OCI-LY3 (cell line): Measurements from ENCODE around the gene GTF2A1.
A peak's percentile ranks its signal among the peaks of the same experiment; 100 is the strongest.

Experiments
- H2AFZ ChIP-seq: fragments of 200-600, 300-600 bp; shearing (Covaris generic); 2 replicates; pipeline ENCODE4 v1.6.0; 2014; ENCODE audit warnings: antibody characterized with exemption, low read depth, low read length
- H3K27ac ChIP-seq: fragments of 200-600, 300-600 bp; sonication (generic); 2 replicates; pipeline ENCODE4 v1.5.1; 2014; ENCODE audit warnings: mild to moderate bottlenecking, low read length, moderate library complexity, mixed read lengths
- H3K27me3 ChIP-seq: fragments of 200-600, 300-600 bp; sonication (generic); 2 replicates; pipeline ENCODE4 v1.6.1; 2014; ENCODE audit warnings: low read depth, low read length, mixed read lengths
- H3K36me3 ChIP-seq: fragments of 200-600, 300-600 bp; sonication (generic); replicated peaks from 2 replicates; pipeline ENCODE3; 2014; ENCODE audit warnings: low read depth, low read length, mixed read lengths
- H3K4me1 ChIP-seq: fragments of 300-600, 200-600 bp; sonication (generic); 2 replicates; pipeline ENCODE4 v1.6.1; 2014; ENCODE audit warnings: low read length, mixed read lengths
- H3K4me2 ChIP-seq: fragments of 200-600, 300-600 bp; sonication (generic); 2 replicates; pipeline ENCODE4 v1.6.1; 2014; ENCODE audit warnings: low read length, mixed read lengths
- H3K4me3 ChIP-seq: fragments of 300-600, 200-600 bp; sonication (generic); 2 replicates; pipeline ENCODE4 v1.5.1; 2014; ENCODE audit warnings: antibody characterized with exemption, mild to moderate bottlenecking, low read length, moderate library complexity
- H3K79me2 ChIP-seq: fragments of 300-600, 200-600 bp; shearing (Covaris generic); 2 replicates; pipeline ENCODE4 v1.6.1; 2014; ENCODE audit warnings: mild to moderate bottlenecking, low read length, mixed read lengths
- H3K9ac ChIP-seq: fragments of 300-600, 200-600 bp; shearing (Covaris generic); 2 replicates; pipeline ENCODE4 v1.6.0; 2014; ENCODE audit warnings: mild to moderate bottlenecking, low read length, moderate library complexity
- H3K9me3 ChIP-seq: fragments of 200-600, 300-600 bp; shearing (Covaris generic); 2 replicates; pipeline ENCODE4 v1.6.1; 2014; ENCODE audit warnings: low read length, mixed read lengths; ENCODE audit not compliant: insufficient read depth
- H4K20me1 ChIP-seq: fragments of 200-600, 300-600 bp; sonication (generic); 2 replicates; pipeline ENCODE4 v1.6.1; 2016; ENCODE audit warnings: low read length, mixed read lengths; ENCODE audit not compliant: insufficient read depth
- EZH2phosphoT487 ChIP-seq: fragments of 200-600 bp; shearing (Covaris generic); IDR thresholded peaks from 2 replicates; pipeline ENCODE4 v1.6.1; 2018; ENCODE audit warnings: antibody characterized with exemption, mixed run types, low read depth
- TF ChIP-seq, protein P1 (sequence below): fragments of 200-600, 300-600 bp; sonication (generic); IDR thresholded peaks from 2 replicates; pipeline ENCODE4 v1.5.1; 2014; ENCODE audit warnings: antibody characterized with exemption, low read length, low read depth

Gene GTF2A1

DNA sequence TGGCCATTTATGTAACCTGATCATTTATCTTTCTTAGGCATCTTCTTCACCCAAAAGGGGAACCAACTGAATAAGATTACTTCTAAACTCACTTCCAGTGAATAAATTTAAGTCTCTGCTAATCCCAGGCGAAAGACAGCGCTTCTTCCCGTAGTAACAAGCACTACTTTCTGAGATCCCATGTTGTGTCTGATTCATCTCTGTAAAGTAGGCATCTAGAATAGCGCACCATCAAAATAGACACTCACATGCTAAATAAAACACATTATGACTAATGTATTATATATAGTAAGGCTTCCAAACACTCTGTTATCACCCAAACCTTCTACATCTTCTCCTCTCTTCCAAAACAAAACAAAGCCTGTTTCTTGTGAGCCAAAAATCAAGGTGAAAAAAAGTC lies 15.1 kb downstream of the GTF2A1 start:
- H3K36me3 ChIP-seq = peaks cover 87% of the 10 kb centered on the region
- no peak for TF ChIP-seq EZH2phosphoT487
- TF ChIP-seq, protein P1, sequence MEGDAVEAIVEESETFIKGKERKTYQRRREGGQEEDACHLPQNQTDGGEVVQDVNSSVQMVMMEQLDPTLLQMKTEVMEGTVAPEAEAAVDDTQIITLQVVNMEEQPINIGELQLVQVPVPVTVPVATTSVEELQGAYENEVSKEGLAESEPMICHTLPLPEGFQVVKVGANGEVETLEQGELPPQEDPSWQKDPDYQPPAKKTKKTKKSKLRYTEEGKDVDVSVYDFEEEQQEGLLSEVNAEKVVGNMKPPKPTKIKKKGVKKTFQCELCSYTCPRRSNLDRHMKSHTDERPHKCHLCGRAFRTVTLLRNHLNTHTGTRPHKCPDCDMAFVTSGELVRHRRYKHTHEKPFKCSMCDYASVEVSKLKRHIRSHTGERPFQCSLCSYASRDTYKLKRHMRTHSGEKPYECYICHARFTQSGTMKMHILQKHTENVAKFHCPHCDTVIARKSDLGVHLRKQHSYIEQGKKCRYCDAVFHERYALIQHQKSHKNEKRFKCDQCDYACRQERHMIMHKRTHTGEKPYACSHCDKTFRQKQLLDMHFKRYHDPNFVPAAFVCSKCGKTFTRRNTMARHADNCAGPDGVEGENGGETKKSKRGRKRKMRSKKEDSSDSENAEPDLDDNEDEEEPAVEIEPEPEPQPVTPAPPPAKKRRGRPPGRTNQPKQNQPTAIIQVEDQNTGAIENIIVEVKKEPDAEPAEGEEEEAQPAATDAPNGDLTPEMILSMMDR = no peak

DNA sequence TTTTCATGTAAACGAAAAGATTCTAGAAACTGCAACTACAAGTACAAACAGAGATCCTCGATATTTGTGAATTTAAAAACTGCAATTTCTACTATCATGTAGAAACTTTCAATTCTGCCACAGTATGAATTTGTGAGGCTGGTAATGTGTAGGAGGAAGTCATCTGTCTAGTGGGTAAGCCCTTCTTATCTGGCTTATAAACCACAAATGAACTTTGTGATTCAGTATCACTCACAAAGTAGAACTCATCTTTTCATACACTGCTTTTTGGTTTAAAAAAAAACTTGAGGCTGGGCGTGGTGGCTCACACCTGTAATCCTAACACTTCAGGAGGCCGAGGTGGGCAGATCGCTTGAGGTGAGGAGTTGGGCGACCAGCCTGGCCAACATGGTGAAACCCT lies 20.7 kb downstream of the GTF2A1 start:
- TF ChIP-seq EZH2phosphoT487 = no peak
- TF ChIP-seq, protein P1 = no peak
- H3K4me1 ChIP-seq = peaks cover 18% of the 10 kb centered on the region
- H3K36me3 ChIP-seq = peaks cover 74% of the 10 kb centered on the region
- H3K9ac ChIP-seq = no peak overlapping the region
- peak overlapping the region; percentile 41 for H3K4me2 ChIP-seq
- H2AFZ ChIP-seq = no peak overlapping the region
- peaks cover 42% of the 10 kb centered on the region for H4K20me1 ChIP-seq
- H3K4me3 ChIP-seq = no peak overlapping the region
- H3K27ac ChIP-seq = peak overlapping the region; percentile 4; the same call in 1 of the 2 replicates
- no peaks in the 10 kb centered on the region for H3K9me3 ChIP-seq
- H3K27me3 ChIP-seq = no peaks in the 10 kb centered on the region
- H3K79me2 ChIP-seq = peaks cover under 1% of the 10 kb centered on the region

More for the DNA sequence above, 15.1 kb downstream of the GTF2A1 start:
- Histone ChIP-seq H2AFZ (no peak overlapping the region), H3K79me2 (peaks cover 52% of the 10 kb centered on the region), H3K4me2 (no peak overlapping the region), H3K27me3 (no peaks in the 10 kb centered on the region), H4K20me1 (peaks cover 69% of the 10 kb centered on the region), H3K4me3 (no peak overlapping the region), H3K4me1 (peaks cover 23% of the 10 kb centered on the region), H3K9me3 (peaks cover 10% of the 10 kb centered on the region; the same call in 1 of the 2 replicates), H3K27ac (no peak overlapping the region), H3K9ac (no peak overlapping the region)

DNA sequence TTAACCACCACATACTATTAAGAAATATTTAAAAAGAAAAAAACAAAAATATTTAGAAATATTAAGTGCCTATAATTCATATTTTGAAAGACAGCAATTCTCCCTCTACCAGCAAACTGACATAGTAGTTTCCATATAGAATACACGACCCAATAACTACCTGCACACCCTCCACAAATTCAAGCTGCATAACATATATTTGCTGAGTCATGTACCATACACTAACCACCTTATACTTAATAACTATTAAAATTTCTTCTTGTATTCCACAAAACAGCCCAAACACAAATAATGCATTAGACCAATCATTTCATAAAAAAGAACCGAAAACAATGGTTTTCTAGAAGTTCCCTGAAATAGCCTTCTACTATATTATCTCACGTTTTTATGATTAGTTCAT lies 21.7 kb downstream of the GTF2A1 start:
- Histone ChIP-seq H3K27ac (no peak overlapping the region), H3K9ac (no peak overlapping the region), H3K4me1 (peaks cover 28% of the 10 kb centered on the region), H2AFZ (no peak overlapping the region), H3K4me3 (no peak overlapping the region), H3K79me2 (no peaks in the 10 kb centered on the region; the same call in 1 of the 2 replicates), H4K20me1 (peaks cover 44% of the 10 kb centered on the region), H3K4me2 (peak overlapping the region; percentile 41), H3K36me3 (peaks cover 76% of the 10 kb centered on the region), H3K9me3 (no peaks in the 10 kb centered on the region), H3K27me3 (no peaks in the 10 kb centered on the region)
- no peak for TF ChIP-seq EZH2phosphoT487
- TF ChIP-seq, protein P1 = no peak

DNA sequence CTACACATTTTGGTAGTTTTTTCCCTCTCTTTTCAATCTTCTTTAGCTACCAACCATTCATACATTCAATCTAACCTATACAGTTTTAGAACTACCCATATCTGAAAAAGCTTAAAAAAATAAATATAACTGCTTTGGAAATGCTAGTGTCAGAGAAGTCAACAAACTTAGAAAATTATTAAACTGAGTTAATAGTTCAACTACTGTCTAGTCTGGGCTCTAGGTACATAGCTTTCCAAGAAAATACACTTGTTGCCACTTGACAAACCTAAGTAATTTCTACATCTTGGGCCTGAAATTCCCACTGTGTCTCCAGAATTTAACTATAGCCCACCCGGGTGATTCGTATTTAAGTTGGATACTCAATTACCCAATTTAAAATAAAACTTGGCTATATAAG lies 22.1 kb downstream of the GTF2A1 start:
- no peak for TF ChIP-seq EZH2phosphoT487
- TF ChIP-seq, protein P1 = no peak
- no peaks in the 10 kb centered on the region for H3K9me3 ChIP-seq
- no peak overlapping the region for H3K9ac ChIP-seq
- no peaks in the 10 kb centered on the region for H3K27me3 ChIP-seq
- H4K20me1 ChIP-seq = peaks cover 46% of the 10 kb centered on the region
- peaks cover 73% of the 10 kb centered on the region for H3K36me3 ChIP-seq
- no peak overlapping the region for H2AFZ ChIP-seq
- peaks cover 32% of the 10 kb centered on the region for H3K4me1 ChIP-seq
- H3K4me3 ChIP-seq = no peak overlapping the region
- H3K4me2 ChIP-seq = no peak overlapping the region
- no peak overlapping the region for H3K27ac ChIP-seq
- H3K79me2 ChIP-seq = no peaks in the 10 kb centered on the region; the same call in 1 of the 2 replicates
